Activated CD4-positive, alpha-beta T cell treated with anti-CD3 and anti-CD28 coated beads, Interleukin-2, amount 50 U/mL, for 1 hour (primary cell): ENCODE measurements around the gene ACKR2.

Experiments
- DNase-seq: peaks from one replicate; pipeline ENCODE4 v3.0.0-alpha.2; 2020

The ACKR2 gene

DNA sequence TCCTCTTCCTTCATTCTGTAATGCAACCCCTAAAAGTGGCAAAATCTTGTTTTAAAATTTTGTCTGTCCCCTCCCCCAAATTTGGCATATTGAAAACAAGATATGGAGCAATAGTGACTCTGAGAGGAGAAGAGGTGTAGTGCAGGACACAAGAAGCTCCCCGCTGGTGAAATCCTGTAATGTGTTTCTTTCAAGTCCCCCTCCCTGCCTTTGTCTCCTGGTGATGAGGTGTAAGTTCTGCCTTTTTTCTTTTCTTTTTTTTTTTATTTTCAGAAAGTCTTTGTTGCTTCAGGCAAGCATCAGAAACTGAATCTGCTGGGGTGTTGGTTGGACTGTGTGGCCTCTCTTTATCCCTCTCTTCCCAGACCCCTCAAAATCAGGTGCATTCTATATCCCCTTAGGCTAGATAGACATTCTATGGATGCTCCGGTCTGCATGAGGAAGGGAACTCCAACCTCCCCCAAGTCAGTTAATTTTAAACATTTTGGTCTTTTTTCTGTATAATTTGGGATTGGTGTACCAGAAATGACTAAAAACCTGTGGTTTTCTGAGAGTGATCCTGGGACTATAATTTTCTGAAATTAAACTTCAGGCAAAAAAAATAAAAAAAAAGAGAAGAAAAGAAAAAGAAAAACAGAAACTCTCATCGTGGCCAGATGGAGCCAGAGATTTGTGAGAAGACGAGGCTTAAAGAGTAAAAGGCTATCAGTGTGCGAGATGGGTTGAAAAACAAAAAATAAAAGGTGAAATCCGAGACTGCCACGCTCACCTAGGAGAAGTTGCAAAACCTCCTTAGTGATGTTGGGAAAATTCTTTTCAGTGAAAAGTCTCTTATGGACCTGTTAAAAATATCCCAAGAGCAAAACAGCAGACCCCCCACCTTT is 21.4 kb downstream of the ACKR2 start:
- DNase-seq: no peak

DNA sequence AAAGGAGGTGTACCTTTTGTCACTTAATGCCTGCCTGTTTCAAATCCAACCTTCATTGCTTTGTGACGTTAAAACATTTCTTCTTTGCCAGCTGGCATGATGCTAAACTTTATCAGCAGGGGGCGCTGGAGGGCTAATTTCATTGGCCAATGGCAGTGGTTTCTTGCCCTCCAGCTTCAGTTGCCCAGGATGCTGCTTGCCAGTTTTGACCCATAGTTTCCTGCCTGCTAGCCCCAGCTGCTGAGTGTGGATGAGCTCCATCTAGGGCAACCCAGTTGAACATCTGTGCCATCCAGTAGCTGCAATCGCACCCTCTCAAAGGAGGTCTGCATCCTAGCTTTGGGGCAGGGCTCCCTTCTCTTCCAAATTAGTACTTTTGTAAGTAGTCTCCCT is 22.1 kb downstream of the ACKR2 start:
- DNase-seq: peak; percentile 73

DNA sequence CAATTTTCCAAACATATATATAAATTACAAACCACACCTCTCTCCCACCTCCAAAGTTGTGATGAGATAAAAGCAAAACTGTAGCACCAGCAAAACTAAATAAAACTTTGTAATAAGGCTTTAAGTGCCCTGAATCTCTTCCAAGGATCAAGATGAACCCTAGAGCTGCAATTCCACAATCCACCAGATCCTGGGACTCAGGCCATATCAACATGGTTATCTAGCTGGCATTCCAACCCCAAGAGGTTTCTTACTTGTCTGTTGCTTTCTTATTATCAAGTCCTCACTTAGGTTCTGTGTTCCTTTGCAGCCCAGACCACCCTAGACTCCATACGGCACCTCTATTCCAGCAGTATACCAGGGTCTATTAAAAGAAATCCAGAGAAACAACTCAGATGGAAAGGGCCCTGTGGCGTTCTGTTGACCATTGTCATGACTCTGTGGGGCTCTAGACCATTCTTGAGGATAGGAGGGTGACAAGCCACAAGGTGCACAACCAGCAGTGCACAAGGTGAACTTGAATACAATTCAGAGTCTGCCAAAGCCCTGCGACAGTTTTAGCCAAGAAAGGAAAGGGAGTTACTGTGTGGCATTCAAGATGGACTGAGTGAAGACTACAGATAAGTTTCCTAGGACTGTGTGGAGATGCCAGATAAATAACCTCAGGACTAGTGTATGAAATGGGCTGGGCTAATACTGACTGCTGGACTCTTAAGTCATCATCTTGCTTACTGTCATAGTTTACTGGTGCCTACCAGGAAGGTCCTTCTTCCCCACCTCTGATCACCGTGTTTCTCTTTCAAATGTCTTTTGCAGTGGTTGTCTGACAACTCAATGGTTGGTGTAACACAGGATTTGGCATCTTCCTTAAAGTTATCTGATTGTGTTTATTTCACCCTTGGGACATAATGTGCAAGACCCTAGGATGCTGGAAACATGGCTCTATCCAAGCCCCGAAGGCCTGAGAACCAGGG is 27.2 kb downstream of the ACKR2 start:
- no peak for DNase-seq

DNA sequence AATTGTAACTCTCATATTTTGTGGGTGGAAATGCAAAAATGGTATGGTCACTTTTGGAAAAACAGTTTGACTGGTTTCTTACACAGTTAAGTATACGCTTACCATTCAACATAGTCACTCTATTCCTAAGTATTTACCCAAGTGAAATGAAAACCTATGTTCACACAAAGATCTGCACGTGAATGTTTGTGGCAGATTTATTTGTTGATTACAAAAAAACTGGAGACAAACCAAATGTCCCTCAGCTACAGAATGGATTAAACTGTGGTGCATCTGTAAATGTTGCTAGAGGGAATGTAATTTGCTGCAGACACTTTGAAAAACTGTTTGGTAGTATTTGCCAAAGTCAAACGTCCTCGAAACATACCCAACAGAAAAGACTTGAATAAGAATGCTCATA is 29.3 kb downstream of the ACKR2 start:
- no peak for DNase-seq

DNA sequence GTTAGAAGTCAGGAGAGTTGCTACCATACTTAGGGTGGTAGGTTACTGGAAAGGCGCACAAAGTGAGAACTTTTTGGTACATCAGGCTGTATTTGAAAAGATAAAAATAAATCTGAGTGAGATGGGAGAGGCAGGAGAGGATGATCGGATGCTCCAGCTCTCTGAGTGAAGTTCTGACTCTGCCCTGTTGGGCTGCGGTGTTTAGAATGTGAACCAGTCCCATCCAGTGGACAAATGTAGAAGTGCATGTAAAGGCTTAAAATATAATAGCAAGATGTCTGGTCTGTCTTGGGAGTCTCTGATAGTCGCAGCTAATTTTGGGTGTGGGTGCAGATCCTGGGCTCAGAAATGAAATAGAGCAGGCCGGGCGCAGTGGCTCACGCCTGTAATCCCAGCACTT is 30.4 kb downstream of the ACKR2 start:
- DNase-seq: peak; percentile 16

DNA sequence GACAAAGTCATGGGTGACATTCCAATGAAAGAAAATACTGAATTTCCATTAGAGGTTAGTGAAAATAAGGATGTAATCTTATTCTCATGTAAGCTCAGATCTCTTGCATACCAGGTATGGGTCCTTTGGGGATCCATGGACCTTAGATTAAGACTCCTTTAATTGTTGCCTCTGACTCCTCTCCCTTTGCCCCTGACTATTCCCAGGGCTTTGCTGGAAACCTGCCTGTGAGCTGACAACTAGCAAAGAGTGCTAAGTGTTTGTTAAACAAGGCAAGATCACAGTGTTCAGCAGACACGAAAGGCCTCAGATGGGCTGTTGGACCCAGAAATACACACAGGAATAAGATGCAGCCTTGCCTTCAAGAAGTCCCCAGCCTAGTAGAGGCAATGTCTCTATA is 32.1 kb downstream of the ACKR2 start:
- DNase-seq: no peak

DNA sequence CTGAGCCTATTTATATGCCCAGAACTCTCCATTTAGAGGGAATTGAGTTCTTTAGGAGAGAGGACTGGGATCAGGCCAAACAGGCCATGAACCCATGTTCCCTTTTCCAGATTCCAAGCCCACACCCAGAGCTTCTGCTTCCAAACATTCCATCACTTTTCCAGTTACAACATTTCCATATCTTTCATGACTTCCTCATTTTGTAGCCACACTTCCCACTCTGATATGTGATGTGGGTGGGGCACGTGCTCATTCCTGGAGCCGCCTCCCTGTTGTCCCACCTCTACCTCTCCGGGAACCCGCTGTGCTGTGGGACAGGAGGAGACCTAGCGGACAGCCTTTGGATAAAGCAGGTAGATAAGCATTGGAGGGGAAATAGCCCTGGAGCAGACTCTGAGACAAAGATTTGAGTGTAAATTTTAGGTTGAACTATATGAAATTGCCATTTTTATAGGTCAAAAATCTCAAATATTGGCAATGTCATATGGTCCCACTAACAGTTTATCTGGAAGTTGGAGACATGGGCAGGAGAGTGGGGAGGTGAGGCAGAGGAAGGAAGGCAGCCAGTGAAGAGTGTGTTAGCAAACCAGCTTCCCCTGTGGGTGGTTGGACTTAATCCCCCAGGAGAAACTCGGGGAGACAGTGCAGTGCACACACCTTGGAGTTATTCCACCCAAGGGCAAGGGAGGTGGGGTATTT is 34.6 kb downstream of the ACKR2 start:
- no peak for DNase-seq

DNA sequence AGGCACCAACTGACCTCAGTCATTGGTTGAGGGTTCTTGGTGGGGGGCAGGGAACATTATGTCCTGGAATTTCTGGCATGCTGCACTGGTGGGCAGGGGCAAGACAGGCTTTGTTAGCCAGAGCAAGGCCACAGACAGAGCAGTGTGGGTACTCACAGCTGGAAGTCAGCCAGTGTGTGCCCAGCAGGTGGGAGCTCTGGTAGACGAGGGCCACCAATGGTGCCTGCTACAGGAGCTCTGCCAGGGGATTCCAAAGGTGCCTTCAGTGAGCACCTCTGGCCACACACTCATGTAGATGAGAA is 35.1 kb downstream of the ACKR2 start:
- DNase-seq: no peak

DNA sequence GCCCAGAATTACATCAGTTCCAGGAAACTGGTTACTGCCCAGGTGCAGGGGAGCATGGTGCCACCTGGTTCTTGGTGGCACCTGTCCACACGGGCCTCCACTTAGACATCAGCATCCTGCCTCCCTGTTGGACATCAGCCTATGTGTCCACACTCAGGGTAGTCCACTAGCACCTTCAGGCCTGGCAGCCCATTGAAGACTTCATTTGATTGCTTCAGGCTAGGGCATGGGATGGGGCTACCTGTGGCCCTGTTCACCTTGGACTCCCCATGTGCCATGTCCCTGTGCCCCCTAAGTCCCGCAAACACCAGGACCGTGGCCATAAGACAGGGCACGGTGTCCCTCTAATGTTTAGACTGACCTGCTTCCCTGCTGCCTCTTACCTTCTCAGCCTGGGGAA is 35.6 kb downstream of the ACKR2 start:
- DNase-seq: no peak

DNA sequence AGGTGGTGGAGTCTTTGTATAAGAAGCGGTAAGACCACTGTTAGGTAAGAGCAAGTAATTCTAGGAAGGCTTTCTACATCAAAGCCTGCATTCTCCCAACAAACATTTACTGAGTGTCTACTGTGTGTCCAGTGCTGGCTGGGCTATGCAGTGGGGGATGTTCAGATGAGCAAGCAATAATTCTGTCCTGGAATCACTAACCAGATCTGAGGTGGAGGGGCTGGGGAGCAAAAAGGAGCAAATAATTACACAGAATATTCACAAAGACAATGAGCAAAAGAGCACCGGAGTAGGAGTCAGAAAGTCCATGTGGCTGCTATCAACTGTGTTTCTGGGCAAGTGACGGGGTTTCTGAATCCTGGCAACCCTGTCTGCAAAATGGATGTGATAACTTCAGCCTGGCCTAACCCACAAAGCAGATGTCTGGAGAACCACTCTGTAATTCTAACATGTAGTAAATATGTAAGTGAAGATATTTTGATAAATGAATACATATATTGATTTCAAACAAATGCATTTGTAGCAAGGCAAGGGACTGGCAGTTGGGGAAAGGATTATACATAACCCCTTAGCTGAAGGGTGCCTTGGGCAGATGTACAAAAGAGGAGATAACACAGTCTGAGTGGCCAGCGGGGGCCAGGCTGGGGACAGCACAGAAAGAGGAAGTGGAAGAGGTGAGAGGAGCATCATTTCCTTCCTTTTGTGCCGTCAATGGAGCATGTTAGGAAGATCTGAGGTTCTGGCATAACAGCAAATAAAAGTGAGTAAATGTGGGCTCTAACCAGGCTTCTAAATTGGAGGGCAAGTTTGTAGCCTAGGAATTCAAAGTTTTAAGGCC is 37.7 kb downstream of the ACKR2 start:
- DNase-seq: no peak

DNA sequence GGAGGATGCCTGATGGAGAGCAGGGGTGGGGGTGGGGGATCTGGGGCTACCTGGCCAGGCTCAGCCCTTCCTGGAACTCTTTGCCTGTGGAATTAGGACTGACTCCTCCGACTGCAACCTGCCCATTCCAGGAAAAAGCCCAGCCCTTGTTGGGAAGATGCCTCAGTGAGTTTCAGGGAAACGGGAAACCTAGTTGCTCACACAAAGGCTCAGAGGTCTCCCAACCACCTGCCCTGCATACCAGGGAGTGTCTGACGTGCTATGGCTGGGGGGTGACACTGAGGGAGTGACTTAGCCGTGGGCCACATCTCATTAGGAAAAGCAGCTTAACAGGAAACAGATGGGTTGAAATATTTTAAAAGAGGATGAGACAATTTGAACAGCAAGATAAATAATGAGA is 38.5 kb downstream of the ACKR2 start:
- no peak for DNase-seq

DNA sequence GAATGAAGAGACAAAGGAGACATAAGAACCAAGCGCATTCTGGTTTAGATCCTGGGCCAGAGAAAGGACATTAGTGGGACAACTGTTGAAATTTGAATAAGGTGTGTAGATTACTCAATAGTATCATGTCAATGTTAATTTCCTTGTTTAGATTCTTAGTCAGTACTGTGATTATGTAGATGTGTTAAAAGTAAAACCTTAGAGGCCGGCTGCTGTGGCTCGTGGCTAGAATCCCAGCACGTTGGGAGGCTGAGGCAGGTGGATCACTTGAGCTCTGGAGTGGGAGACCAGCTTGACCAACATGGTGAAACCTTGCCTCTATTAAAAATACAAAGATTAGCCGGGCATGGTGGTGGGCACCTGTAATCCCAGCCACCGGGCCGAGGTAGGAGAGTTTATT is 39.8 kb downstream of the ACKR2 start:
- no peak for DNase-seq

DNA sequence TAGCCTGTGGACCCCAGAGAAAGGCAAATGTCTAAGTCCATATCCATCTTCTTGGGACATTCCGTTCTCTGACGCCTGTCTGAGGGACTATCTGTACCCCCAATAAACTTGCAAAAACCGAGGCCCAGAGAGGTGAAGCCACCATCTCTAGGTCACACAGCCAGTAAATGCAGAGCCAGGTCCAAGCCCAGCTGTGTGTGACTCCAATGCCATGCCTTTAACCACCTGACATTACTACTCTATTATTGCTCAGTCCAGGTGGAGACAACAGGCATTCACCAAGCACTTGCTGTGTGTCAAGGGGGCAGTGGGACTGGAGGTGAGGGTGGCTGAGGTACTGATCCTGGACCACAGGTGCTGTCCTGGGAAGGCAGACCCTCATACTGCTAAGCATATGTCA is 41.0 kb downstream of the ACKR2 start:
- no peak for DNase-seq

DNA sequence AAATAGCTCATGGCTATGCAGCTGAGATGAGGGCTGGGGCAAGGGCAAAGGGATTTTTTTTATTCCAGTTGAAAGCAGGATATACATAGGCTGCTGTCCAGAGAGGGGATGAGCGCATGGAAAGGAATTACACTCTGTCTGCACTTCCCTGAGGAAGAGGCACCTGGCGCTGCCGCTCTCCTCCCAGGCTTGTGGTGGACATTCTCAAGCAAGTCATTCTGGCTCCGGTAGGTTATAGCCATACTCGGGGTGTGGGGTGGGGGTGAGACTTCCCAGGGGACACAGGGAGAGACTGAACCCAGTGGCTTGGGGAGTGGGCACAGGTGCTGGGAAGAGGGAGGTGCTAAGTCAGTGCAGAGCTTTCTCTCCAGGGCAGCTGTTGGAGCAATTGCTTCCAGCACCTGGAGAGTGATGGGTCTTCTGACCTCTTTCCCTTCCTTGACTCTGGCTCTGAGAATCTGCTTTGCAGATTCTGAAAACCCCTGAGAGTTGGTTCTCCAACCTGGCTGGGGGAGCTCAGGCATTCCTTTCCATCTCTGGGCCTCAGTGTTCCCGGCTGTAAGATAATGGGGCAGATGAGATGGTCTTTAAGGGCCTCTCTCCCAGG is 42.1 kb downstream of the ACKR2 start:
- no peak for DNase-seq

DNA sequence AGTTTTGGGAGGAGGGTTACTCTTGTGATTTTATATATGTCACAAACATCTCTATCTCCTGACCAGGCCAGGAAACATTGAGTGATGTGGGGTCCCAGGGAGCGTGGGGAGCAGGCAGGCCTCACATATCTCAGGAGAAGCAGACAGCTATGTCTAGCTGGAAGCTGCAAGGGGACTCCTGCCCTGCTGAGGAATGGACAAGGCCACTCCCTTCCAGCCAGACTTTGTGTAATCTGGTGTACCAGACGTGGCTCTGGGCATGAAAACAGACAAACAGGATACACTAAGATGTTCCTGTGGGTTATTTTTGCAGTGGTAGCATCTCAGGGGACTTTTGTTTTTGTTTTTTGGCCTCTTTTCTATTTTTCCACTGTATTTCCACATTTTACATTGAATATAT is 43.2 kb downstream of the ACKR2 start:
- no peak for DNase-seq

DNA sequence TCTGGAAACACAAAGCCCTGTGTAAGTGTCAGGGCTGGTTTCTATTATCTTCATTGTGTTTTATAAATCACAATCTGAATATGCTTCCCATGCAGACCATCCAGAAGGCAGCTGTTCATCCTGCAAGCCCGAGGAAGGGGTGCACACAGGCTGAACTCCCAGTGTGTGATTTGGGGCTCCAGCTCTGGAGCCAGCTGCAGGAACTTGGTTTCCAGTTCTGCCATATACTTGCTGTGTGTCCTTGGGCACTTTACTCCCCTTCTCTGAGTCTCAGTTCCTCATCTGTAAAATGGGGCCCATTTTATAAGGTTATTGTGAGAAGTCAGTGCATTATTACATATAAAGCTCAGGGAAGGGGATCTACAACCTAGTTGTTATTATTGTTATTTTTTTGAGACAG is 43.8 kb downstream of the ACKR2 start:
- DNase-seq: no peak

DNA sequence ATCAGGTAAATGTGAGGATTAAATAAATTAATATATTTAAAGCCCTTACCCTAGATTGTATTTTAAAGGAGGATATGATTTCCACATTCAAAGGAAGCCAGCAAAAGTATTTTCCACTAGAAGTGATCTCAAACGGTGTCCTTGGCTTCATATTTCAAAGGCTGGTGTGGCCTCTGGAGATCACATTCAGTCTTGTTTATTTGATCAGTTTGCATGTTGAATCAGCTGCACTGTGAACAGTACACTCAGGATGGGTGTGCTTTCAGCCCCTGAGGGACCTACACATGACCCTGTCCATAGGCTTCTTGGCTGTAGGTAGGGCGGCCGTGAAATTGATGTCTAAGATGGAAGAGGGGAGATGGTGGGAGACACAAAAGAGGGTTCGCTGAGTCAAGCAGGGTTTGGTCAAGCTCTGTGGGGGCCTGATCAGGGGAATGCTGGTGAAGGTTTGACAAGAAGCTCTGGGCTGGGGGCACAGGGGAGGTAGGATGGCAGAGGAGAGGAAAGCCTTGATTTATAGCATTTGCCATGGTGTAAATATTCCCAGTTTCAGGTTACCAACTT is 44.6 kb downstream of the ACKR2 start:
- DNase-seq: no peak

DNA sequence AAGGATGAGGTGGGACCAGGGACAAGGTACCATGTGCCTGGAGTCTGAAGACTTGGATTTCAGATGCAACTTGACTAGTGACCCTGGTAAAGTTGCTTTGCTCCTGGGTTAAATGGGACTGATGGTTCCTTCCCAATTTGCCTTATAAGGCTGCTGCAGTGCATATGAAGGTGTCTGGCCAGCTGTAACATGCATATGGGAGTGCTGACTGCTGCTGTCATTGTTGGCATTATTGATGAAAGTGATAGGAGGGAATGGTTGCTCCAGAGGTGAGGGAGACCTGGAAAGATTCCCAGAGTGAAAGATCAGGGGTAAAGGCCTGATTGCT is 45.9 kb downstream of the ACKR2 start:
- no peak for DNase-seq

DNA sequence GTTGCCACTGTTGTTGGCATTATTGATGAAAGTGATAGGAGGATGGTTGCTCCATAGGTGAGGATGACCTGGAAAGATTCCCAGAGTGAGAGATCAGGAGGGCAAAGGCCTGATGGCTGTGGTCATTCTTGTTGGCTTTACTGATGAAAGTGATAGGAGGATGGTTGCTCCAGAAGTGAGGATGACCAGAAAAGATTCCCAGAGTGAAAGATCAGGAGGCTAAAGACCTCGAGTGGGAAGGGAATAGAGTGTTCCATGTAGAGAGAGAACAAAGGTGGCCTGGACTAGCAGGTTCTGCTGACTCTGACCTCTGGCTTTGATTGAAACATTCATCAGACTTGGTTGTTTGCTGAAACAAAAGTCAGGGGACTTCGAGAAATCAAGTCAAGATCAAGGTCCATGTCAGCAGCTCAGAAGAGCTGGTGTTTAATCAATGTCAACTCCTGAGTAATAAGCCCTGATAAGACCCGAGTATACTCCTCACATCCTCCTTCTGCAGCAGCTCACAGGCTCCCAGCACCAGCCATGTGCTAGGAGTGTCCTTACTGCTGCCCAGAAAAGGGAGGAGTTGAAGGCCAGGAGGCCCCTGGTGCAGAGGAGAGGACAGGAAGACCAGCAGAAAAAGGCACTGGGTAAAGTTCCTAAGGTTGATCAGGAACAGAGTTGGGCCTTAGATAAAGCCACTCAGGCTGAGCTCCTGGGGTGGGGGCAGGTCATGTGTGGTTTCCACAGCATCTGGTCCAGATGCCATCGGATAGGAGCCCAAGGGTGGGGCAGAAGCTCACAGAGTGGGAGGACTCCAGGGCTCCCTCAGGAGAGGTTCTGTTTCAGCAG is 46.5 kb downstream of the ACKR2 start:
- no peak for DNase-seq

DNA sequence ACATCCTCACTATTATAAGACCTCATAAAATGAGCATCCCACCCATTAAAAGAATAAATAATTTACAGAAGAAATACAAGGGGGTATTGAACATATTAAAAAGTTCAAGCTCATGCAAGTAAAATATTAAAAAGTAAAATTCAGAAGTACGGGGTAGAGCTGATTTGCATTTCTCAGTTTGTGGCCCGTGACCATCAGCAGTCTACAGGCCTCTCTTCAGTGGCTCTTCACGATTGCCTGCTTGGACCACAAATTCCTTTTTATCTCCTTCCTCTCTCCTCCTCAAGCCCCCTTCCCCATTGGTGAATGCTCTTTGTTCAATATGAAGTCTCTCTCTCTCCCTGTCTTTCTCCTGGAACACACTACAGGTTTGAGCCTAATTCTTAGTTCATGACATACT is 47.3 kb downstream of the ACKR2 start:
- DNase-seq: no peak

DNA sequence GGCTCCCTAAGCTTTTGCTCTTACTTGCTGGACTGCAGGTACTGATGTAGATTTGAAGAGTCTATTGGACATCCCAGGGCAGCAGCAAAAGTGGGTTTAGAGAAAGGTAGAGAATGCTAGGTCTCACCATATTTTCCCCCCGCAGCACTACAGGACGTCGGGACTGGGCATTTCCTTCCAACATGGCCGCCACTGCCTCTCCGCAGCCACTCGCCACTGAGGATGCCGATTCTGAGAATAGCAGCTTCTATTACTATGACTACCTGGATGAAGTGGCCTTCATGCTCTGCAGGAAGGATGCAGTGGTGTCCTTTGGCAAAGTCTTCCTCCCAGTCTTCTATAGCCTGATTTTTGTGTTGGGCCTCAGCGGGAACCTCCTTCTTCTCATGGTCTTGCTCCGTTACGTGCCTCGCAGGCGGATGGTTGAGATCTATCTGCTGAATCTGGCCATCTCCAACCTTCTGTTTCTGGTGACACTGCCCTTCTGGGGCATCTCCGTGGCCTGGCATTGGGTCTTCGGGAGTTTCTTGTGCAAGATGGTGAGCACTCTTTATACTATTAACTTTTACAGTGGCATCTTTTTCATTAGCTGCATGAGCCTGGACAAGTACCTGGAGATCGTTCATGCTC is 55.2 kb downstream of the ACKR2 start:
- no peak for DNase-seq
